K562 (cell line): ENCODE results near the gene ENTPD8. TPM values are rescaled to one million over a fixed set of nuclear protein-coding genes. Genes with fewer than 3 reads are reported as not detected.

ENCODE experiments used
- E2F1 ChIP-seq: sonication (generic); formaldehyde crosslinking; IDR thresholded peaks from 2 replicates; pipeline ENCODE4 v1.8.1; 2023; ENCODE audit warnings: mild to moderate bottlenecking, missing genetic modification reagents, moderate library complexity
- HES1 ChIP-seq: fragments of 450-650 bp; IDR thresholded peaks from 2 replicates; pipeline ENCODE4 v1.6.1; 2016; ENCODE audit warnings: low read depth, mild to moderate bottlenecking, moderate library complexity
- HNRNPK ChIP-seq: fragments of 200-400 bp; formaldehyde crosslinking; IDR thresholded peaks from one replicate; pipeline ENCODE4 v1.6.1; 2018; ENCODE audit warnings: mild to moderate bottlenecking, low read depth, low read length; ENCODE audit not compliant: poor library complexity, severe bottlenecking
- HSF4 ChIP-seq: fragments of 250-450 bp; sonication (Bioruptor Pico); IDR thresholded peaks from 2 replicates; pipeline ENCODE4 v2.1.2; 2022; ENCODE audit warnings: mild to moderate bottlenecking, moderate library complexity, borderline replicate concordance
- JUN ChIP-seq, 2 experiments: sonication (generic) in 1 of 2; formaldehyde crosslinking in 1 of 2; IDR thresholded peaks; 2 replicates each; pipeline versions ENCODE4 v1.6.1 to v1.8.0; 2012 to 2022; ENCODE audit warnings: borderline replicate concordance in 2 of 2, mild to moderate bottlenecking in 2 of 2, improper control_type of control experiment in 1 of 2, low read depth in 1 of 2, low read length in 1 of 2, missing genetic modification reagents in 1 of 2
- MCM3 ChIP-seq: fragments of 450-650 bp; IDR thresholded peaks from 2 replicates; pipeline ENCODE4 v1.6.1; 2016
- MEF2A ChIP-seq: IDR thresholded peaks from 2 replicates; pipeline ENCODE4 v1.6.1; 2011; ENCODE audit warnings: low read depth, mild to moderate bottlenecking, low read length, moderate library complexity; ENCODE audit not compliant: control insufficient read depth
- PHB ChIP-seq: fragments of 250-450 bp; sonication (Bioruptor Pico); IDR thresholded peaks from 2 replicates; pipeline ENCODE4 v1.5.0; 2021
- POLR2H ChIP-seq: IDR thresholded peaks from 2 replicates; pipeline ENCODE4 v1.6.1; 2016; ENCODE audit warnings: missing genetic modification characterization, low read depth, mild to moderate bottlenecking, control low read depth, missing compliant biosample characterization, moderate library complexity
- POU5F1 ChIP-seq: fragments of 150-350 bp; IDR thresholded peaks from 2 replicates; pipeline ENCODE4 v1.6.1; 2014; ENCODE audit warnings: borderline replicate concordance, low read length, low read depth, mild to moderate bottlenecking; ENCODE audit not compliant: partially characterized antibody
- PTRF ChIP-seq: fragments of 450-650 bp; IDR thresholded peaks from 2 replicates; pipeline ENCODE4 v1.6.1; 2016; ENCODE audit warnings: mild to moderate bottlenecking, missing genetic modification characterization, missing compliant biosample characterization
- TOE1 ChIP-seq, 2 experiments: fragments of 450-650 bp in 1 of 2; sonication (generic) in 1 of 2; formaldehyde crosslinking in 1 of 2; IDR thresholded peaks; 2 replicates each; pipeline versions ENCODE4 v1.7.1 to v1.8.0; 2016 to 2022; ENCODE audit warnings: borderline replicate concordance in 2 of 2, mild to moderate bottlenecking in 2 of 2, antibody characterized with exemption in 1 of 2, inconsistent platforms in 1 of 2, low read depth in 1 of 2, missing genetic modification reagents in 1 of 2, moderate library complexity in 1 of 2
- UBTF ChIP-seq, 2 experiments: IDR thresholded peaks; 2 replicates each; pipeline ENCODE4 v1.6.1; 2012; ENCODE audit warnings: improper control_type of control experiment in 2 of 2, low read depth in 2 of 2, low read length in 2 of 2, borderline replicate concordance in 1 of 2
- ZEB2 ChIP-seq: fragments of 450-650 bp; IDR thresholded peaks from 2 replicates; pipeline ENCODE4 v1.6.1; 2016
- ZNF3 ChIP-seq: fragments of 250-450 bp; sonication (Bioruptor Pico); IDR thresholded peaks from 2 replicates; pipeline ENCODE4 v1.5.0; 2021; ENCODE audit warnings: mild to moderate bottlenecking, moderate library complexity
- ZNF695 ChIP-seq: fragments of 450-650 bp; formaldehyde crosslinking; IDR thresholded peaks from 2 replicates; pipeline ENCODE4 v1.4.0; 2020; ENCODE audit warnings: mild to moderate bottlenecking, moderate library complexity
- ZZZ3 ChIP-seq: fragments of 450-650 bp; IDR thresholded peaks from 2 replicates; pipeline ENCODE4 v1.6.1; 2016; ENCODE audit warnings: antibody characterized with exemption, mild to moderate bottlenecking, moderate library complexity
- polyA plus RNA-seq, 8 experiments: library from polyadenylated mRNA; depleted of rRNA in 4 of 8; stranded (reverse) in 5 of 8; unstranded in 3 of 8; fragments of >200 nt; fragmentation: Nextera tagmentation in 2 of 8; fragmentation: Illumina TruSeq in 1 of 8; extraction: Ambion mirVana in 2 of 8; extraction: Trizol in 1 of 8; gene quantifications; 2 replicates each; pipeline versions ENCODE4 v1.2.1 to v1.2.3, GENCODE V29; 2011 to 2014; ENCODE audit warnings: inconsistent platforms in 1 of 8, missing spikeins in 1 of 8
- total RNA-seq, 7 experiments: library from RNA; depleted of rRNA in 6 of 7; stranded (reverse); fragments of >200 nt in 6 of 7; fragmentation: Illumina TruSeq in 2 of 7; extraction: Trizol in 2 of 7; gene quantifications; 2 replicates each; pipeline versions ENCODE4 v1.2.1 to v1.2.3, GENCODE V29; 2011 to 2021; ENCODE audit warnings: low replicate concordance in 1 of 7
- TF ChIP-seq, protein P1 (sequence below): fragments of 450-650 bp; IDR thresholded peaks from 2 replicates; pipeline ENCODE4 v1.6.1; 2018; ENCODE audit not compliant: partially characterized antibody

Gene ENTPD8
- total and polyA plus RNA-seq, 9 of the 15 experiments (the other 6 are each of a cell fraction or from before 2014, with no cell fraction given), result 0.06 to 0.27 (median 0.19) TPM; not detected in 5

DNA sequence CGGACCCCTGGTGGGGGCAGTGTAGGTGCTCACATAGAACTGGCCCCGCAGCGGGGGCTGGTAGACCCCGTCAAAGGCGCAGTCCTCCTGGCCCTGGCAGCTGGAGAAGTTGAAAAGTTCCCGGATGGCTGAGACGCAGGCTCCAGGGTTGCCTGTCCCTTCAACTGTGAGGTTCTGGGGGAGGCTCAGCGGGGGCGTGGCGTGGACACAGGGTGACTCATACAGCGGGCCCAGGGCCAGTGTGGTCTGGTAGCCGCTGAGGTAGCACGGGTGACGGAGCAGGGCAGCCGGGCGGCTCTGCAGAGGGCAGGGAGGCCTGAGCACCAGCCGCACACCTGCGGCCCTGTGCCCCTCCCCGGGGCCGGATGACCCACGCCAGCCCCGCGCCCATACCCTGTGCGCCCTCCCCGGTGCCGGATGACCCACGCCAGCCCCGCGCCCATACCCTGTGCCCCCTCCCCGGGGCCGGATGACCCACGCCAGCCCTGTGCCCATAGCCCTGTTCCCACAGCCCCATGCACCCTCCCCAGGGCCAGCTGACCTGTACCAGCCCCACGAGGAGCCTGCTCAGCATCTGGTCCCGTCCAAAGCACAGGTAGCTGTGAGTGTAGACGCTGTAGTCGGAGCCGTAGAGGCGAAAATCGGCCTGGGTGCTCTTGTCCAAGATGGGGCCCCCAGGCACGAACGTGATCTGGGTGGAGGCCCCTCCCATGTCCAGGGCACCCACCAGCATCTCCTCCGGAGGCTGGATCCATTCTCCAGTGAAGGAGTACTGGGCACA lies 5.0 kb downstream of the ENTPD8 start (continued):
- TF ChIP-seq HES1, result no peak
- TF ChIP-seq MCM3, result no peak
- no peak for TF ChIP-seq PTRF (tag)
- TF ChIP-seq MEF2A, result no peak
- no peak for TF ChIP-seq HSF4 (CRISPR knock-in tag)
- no peak for TF ChIP-seq UBTF (IDR thresholded peaks at IDR 0.05; ENCODE audit: borderline replicate concordance in 1 of 2, low read depth in 2 of 2, low read length in 2 of 2)
- TF ChIP-seq POU5F1, result no peak
- TF ChIP-seq PHB (CRISPR knock-in tag), result no peak
- TF ChIP-seq ZNF3 (CRISPR knock-in tag), result no peak
- TF ChIP-seq, protein P1, sequence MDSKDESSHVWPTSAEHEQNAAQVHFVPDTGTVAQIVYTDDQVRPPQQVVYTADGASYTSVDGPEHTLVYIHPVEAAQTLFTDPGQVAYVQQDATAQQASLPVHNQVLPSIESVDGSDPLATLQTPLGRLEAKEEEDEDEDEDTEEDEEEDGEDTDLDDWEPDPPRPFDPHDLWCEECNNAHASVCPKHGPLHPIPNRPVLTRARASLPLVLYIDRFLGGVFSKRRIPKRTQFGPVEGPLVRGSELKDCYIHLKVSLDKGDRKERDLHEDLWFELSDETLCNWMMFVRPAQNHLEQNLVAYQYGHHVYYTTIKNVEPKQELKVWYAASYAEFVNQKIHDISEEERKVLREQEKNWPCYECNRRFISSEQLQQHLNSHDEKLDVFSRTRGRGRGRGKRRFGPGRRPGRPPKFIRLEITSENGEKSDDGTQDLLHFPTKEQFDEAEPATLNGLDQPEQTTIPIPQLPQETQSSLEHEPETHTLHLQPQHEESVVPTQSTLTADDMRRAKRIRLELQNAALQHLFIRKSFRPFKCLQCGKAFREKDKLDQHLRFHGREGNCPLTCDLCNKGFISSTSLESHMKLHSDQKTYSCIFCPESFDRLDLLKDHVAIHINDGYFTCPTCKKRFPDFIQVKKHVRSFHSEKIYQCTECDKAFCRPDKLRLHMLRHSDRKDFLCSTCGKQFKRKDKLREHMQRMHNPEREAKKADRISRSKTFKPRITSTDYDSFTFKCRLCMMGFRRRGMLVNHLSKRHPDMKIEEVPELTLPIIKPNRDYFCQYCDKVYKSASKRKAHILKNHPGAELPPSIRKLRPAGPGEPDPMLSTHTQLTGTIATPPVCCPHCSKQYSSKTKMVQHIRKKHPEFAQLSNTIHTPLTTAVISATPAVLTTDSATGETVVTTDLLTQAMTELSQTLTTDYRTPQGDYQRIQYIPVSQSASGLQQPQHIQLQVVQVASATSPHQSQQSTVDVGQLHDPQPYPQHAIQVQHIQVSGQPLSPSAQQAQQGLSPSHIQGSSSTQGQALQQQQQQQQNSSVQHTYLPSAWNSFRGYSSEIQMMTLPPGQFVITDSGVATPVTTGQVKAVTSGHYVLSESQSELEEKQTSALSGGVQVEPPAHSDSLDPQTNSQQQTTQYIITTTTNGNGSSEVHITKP, result no peak
- no peak for TF ChIP-seq POLR2H
- TF ChIP-seq HNRNPK, result no peak
- no peak for TF ChIP-seq E2F1 (CRISPR knock-in tag)
- TF ChIP-seq ZNF695, result no peak
- peak; percentile 96 for TF ChIP-seq JUN (IDR thresholded peaks at IDR 0.05; ENCODE audit: borderline replicate concordance, low read depth, low read length)
- TF ChIP-seq JUN (CRISPR knock-in tag; IDR thresholded peaks at IDR 0.05; ENCODE audit: borderline replicate concordance), result peak; percentile 21; the same call in 1 of the 2 replicates
- no peak for TF ChIP-seq ZEB2
- no peak for TF ChIP-seq TOE1 (IDR thresholded peaks at IDR 0.05; ENCODE audit: borderline replicate concordance)
- no peak for TF ChIP-seq TOE1 (CRISPR knock-in tag; IDR thresholded peaks at IDR 0.05; ENCODE audit: borderline replicate concordance, low read depth)
- no peak for TF ChIP-seq ZZZ3
